Activated CD4-positive, alpha-beta T cell treated with anti-CD3 and anti-CD28 coated beads, Interleukin-2, amount 50 U/mL, for 48 hours (primary cell): ENCODE results near the gene DNM1L.

Experiments
- DNase-seq, 2 experiments: peaks; one replicate each; pipeline ENCODE4 v3.0.0-alpha.2; 2020

Gene DNM1L

GRCh38 chr12:32761716-32762115 is 82.6 kb downstream of the DNM1L start:
- no peak for DNase-seq

GRCh38 chr12:32765906-32766305 is 86.8 kb downstream of the DNM1L start:
- DNase-seq, result no peak

GRCh38 chr12:32768518-32768917 is 89.4 kb downstream of the DNM1L start:
- DNase-seq, result no peak

GRCh38 chr12:32770141-32770540 is 91.0 kb downstream of the DNM1L start:
- no peak for DNase-seq

GRCh38 chr12:32773691-32774090 is 94.6 kb downstream of the DNM1L start:
- DNase-seq, result no peak

GRCh38 chr12:32776258-32776657 is 97.2 kb downstream of the DNM1L start:
- no peak for DNase-seq

GRCh38 chr12:32777159-32777558 is 98.1 kb downstream of the DNM1L start:
- DNase-seq, result no peak

- no peak for DNase-seq
Observed at GRCh38 chr12:32777691-32778175, 98.6 kb downstream of the DNM1L start.

GRCh38 chr12:32780071-32780470 is 101.0 kb downstream of the DNM1L start:
- no peak for DNase-seq

GRCh38 chr12:32783029-32783428 is 103.9 kb downstream of the DNM1L start:
- DNase-seq, result no peak

GRCh38 chr12:32785557-32785956 is 106.5 kb downstream of the DNM1L start:
- no peak for DNase-seq

- no peak for DNase-seq
Observed at GRCh38 chr12:32788405-32788804, 109.3 kb downstream of the DNM1L start.

GRCh38 chr12:32789446-32789845 is 110.3 kb downstream of the DNM1L start:
- no peak for DNase-seq

GRCh38 chr12:32789916-32790315 is 110.8 kb downstream of the DNM1L start:
- no peak for DNase-seq

GRCh38 chr12:32794281-32794680 is 115.2 kb downstream of the DNM1L start:
- no peak for DNase-seq
